NCI-H2029 treated with DMSO at 0.1 percent for 48 hours (cell line): ENCODE measurements around the gene DCTN1.
A peak's percentile ranks its signal among the peaks of the same experiment; 100 is the strongest.
"Not testable (repeated sequence)": the region's sequence is repeated elsewhere in the genome, so short reads cannot be mapped to it uniquely, and the experiment has no call there.

Experiments
- DNase-seq: peaks from one replicate; lab custom pipeline; 2025; lab: John Stamatoyannopoulos, UW

DCTN1 gene

DNA sequence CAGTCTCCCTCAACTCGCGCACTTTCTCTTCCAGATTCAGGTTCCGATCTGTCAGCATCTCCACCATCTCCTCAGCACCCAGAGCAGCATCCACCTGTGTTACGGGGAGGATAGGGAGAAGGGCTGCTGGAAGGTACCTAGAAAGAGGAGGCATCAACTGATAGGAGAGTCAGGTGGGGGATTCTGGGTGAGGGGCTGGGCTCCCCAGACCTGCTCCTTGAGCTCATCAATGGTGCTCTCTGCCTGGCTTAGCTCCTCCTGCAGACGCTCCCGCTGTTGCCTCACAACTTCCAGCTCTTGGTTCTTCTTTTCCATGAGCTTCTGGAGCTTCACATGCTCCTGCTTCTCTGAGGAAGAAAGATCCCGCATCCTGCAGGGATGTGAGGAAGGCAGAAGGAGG, 10.1 kb downstream of the DCTN1 start:
- no peak for DNase-seq

DNA sequence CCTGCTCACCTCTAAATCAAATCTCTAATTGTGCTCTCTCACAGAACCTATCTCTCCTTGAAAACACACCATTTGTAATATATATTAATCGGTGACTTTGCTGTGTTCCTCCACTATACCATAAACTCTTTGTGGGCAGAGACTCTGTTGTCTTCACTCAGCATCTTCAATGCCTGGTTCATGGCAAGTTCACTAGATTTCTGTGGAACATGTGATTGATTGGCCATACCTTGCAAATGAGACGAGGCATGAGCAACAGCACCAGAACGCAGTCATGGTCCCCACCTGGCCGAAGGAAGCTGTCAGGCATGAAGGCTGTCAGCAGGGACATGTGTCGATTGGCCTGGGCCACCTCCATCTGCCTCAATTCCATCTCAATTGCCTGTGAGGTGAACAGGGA, 11.6 kb downstream of the DCTN1 start:
- DNase-seq: no peak

DNA sequence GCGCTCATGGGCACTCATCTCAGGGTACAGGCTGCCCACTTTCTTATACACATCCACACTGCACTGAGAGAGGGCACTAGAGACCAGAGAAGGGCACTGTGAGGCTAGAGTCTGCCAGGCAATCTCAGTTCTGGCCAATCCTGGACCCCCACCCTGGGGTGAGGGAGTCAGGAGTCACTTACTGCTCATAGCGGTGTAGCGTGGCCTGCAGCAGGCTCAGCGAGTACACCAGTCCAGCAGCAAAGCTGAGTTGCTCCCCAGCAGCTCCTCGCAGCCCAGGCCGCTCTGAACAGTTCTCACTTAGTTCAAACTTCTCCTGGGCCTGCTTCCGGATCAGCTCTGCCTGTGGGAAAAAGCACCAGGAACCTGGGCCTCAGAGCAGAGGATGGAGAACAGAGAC, 12.3 kb downstream of the DCTN1 start:
- DNase-seq: no peak

GRCh38 chr2:74366036-74366435, 14.1 kb downstream of the DCTN1 start:
- no peak for DNase-seq

DNA sequence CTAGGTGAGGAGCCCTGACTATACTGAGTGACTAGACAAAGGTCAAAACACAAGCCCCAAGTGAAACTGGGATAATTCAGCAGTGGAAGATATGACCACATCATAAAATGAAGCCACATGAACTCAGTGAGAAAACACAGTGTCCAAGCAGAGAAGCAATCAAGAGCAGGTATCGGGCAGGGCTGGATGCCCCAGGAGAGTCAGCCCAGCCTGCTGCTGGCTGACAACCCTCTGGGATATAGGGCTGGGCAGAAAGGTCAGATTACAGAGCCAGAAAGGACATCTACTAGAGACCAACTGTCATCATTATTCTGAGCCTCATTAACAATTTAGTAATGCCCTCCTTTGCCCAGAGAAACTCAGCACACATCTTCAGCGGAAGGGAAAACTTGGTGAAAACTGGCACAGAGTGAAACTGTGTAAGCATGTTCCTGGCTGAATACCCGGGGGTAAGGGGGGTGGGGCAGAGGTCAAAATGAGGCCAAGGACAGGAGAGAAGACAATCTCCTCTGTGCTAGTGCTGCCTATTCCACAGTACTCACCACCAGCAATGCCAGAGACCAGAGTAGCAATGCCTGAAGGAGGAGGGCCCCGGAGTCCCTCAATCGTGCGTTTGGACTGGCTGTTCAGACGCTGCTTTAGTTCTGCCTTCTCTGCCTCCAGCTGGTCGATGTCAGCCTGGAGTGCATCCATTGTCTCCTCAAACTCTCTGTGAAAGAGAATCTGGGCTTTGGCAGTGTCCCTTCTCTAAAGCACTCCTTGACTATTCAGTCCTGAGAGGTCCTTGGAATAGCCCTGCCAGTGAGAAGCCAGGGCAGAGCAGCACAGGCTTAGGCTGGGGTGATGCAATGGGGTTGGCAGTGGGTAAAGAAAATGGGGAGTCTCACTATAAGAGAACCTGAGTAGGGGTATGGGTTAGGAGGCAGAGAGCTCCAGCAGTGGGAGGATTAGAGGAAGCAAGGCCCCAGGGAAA, 15.3 kb downstream of the DCTN1 start:
- DNase-seq: no peak

DNA sequence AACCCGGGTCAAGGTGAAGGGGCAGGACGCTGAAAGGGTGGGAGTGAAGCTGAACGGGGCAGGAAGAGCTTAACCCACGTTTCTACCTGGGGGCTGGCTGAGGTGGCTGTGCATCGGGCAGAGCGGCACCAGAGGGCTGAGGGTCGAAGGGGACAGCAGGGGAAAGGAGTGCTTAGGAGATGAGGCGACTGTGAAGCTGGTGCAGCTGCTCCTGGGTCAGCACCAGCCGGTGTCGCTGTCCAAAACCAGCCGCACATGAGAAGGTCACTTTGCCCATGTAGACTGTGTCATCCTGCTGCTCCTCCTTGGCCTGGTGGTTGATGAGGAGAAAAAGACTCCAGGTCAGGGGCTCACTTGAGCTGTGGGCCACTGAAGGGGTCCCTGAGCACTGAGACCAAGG, 18.8 kb downstream of the DCTN1 start:
- no peak for DNase-seq

GRCh38 chr2:74357627-74358026, 22.5 kb downstream of the DCTN1 start:
- DNase-seq: no peak

GRCh38 chr2:74349889-74350288, 30.2 kb downstream of the DCTN1 start:
- no peak for DNase-seq

GRCh38 chr2:74347742-74348141, 32.4 kb downstream of the DCTN1 start:
- no peak for DNase-seq

DNA sequence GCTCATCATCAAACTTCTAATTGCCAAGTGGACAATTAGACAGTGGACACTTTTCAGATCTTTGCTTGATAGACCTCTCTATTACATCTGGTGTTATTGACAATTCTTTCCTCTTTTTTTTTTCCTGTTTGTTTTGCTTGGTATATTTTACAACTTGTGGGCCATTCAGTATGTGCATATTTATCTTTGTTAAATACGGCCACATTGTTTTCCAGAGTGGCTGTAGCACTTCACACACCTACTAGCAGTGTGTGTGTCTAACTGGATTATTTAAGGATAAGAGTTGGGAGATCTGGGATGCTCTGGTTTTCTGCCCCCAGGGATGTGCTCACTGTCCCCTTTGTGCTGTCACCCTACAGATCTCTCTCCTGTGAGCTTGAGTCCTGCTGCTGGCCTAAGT, 32.8 kb downstream of the DCTN1 start:
- no peak for DNase-seq

GRCh38 chr2:74345272-74345943, 34.7 kb downstream of the DCTN1 start:
- DNase-seq: no peak

DNA sequence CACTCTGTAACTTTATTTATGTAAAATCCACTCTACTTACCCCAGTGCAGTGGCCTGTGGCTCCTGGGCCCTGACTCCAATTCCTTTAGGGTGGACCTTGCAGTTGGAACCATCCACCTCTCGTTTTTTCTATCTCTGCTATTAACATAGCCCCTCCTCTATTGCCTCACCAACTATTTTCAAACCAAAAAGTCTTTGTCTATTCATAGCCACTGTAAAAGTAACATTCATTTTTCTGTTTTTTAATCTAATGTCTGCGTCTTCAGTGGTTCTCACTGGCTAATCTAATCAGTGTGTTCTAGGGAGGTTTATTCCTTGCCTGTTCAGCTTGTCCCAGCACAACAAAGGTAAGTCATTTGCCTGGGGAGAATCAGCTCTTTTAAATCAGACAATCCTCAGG, 36.8 kb downstream of the DCTN1 start, which contains the start of gene SLC4A5:
Gene SLC4A5 (minus strand): TSS at position 101 of the 400 bp plus-strand sequence. CDS start 28,393 bp downstream, outside the sequence.
- no peak for DNase-seq

GRCh38 chr2:74336227-74336626, 43.9 kb downstream of the DCTN1 start:
- not testable (repeated sequence) for DNase-seq

DNA sequence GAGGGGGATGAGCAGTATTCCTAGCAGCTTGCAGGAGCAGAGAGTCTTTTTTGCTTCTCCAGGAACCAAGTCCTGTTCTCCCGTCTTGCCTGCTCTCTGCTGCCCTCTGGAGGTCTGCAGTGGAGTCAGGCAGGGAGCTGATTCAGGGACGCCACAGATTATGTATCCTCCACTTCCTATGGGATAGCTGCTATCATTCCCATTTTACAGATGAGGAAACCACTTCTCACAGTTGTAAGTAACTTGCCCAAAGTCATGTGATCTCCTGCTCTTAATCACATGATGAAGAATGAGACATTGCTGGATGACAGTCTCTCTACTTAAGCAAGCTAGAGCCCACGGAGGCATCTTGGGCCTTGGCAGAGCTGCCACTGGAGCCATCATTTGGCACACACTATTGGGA, 45.2 kb downstream of the DCTN1 start:
- peak; percentile 7 for DNase-seq

DNA sequence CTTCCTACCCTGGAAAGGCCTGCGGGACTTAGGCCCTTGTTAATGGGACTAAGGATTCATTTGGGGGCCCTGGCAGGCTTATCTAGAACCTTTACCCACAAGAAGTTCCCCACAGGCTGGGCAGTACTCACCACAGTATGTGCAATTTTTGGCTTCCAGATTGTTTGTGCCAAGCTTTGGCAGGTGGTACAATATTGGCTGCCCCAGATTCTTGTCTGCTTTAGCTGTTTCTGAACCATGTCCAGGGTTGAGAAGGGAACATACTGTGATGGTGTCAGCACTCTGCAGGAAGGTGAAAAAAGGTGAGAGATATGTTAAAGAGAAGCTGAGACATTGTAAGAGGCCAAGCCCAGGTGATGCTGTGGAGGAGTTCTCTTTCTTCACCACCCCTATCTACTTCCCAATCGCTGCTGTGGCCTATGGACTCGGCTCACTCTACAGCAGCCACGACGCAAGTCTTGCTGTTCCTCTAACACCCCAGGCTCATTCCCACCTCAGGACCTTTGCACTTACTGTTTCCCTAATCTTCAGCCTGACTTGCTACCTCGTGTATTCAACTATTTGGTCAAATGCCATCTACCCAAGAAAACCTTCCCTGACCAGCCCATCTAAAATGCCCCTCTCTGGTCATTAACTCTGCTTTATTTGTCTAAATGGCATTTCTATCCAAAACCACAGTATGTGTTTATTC, 46.1 kb downstream of the DCTN1 start:
- DNase-seq: no peak

DNA sequence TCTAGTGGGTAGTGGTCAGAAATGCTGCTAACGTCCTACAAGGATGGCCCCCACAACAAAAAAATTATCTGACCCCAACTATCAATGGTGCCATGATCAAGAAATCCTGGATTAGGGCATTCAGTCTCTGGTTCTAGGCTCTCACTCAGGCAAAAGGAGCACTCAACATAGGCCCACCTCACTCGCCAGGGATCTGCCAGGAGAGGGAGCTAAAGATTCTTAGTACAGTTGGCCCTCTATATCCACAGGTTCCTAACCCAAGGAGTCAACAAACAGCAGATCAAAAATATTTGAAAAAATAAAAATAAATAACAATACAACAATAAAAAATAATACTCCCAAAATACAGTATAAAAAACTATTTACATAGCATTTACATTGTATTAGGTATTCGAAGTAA, 46.9 kb downstream of the DCTN1 start:
- peak; percentile 8 for DNase-seq

DNA sequence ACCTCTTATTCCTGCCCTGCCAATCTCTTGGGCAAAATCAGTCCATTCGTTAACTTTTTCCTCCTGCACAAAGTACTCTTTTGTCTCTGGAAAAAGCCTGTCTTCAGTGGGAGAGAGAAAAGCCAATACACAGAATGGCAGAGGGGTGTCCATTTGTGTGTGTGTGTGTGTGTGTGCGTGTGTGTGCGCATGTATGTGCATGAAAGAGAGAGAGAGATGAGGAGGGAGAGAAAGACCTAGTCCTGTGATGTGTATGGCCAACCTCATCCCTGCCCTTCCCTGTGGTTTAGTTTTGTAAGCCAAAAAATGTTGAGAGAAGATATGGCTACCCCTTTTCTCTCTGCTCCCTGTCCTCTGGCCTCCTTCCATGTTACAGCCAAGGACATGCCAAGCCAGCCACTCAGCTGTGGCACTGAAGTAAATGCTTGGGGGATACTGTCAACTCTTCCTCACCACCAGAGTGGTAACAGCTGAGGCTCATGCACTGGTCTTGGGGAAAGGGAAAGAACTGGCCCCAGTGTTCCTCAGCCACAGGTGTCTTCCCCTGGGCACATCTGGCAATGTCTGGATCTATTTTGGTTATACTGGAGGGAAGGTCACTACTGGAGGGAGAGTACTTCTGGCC, 47.4 kb downstream of the DCTN1 start:
- no peak for DNase-seq

DNA sequence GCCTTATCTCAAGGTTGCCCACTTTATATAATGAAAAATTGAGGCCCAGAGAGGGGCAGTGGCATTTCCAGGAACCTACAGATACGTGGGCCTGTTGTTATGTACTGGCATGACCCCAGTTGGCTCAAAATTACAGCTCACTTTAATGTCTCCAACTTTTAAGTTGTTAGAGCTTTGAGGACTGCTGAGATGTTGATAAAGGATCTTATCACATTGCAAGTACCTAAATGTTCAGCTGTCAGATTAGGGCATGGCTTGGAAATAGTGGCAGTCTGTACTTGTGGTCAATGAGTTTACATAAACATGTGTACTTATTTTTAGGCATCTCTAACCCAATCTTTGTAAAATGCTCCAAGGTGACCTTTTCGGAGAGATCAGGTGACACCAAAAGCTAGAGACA, 51.5 kb downstream of the DCTN1 start:
- no peak for DNase-seq

DNA sequence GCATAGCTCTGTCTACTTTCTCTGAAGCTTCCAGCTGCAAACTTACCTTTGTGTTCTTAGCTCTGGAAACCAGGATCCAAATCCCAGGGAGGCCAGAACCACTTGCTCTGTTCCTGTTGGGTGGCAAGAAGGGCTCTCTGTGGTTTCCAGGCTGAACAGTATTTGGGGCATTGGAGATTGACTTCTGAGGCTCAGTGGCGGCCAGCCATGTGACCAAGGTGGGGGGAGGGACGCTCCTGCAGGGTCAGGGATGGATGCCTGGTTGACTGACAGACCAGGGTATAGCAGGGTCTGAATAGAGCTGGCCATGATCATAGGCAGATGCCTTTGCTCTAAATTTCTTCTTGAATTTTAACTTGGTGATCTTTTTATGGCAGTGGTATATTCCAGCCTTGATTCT, 52.0 kb downstream of the DCTN1 start:
- DNase-seq: no peak

GRCh38 chr2:74327627-74328026, 52.5 kb downstream of the DCTN1 start:
- DNase-seq: no peak

DNA sequence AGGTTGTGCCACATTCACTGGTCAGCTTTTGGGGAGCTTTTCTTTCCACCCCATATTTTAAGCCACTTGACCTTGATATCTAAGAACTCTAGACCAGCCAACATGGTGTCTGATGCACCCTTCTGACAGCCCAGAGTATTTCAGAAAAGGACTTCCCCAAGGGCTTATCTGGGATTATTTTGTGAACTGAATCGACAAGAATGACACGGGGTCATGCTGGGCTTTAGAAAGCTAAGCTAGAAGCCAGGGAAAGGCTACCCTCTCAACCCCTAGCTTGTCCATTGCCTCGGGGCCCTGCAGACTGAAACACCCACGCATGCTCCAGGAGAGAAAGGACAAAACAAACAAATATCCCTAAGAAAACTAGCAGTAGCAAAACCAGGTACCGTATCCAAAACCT, 52.9 kb downstream of the DCTN1 start:
- no peak for DNase-seq

DNA sequence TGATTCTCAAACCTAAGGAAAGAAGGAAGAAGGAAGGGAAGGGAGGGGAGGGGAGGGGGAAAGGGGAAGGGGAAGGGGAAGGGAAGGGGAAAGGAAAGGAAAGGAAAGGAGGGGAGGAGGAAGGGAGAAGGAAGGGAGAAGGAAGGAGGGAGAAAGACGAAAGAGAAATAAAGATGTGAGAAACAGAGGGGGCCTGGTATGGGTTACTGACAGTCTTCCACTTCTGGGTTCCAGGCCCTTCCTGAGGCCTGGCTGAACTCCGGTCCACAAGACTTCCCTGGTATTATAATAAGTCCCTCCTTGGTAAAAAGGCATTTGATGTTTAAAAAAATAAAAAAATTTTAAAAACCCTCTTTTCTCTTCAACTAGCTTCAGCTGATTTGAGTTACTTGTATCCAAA, 54.3 kb downstream of the DCTN1 start:
- no peak for DNase-seq
